HepG2 (cell line): Measurements from ENCODE around the gene SOX9. TPM values are rescaled to one million over a fixed set of nuclear protein-coding genes. Genes with fewer than 3 reads are reported as not detected.

ENCODE experiments used
- ATF7-NPFF ChIP-seq: sonication (generic); formaldehyde crosslinking; IDR thresholded peaks from 2 replicates; pipeline ENCODE4 v1.8.1; 2023; ENCODE audit warnings: mild to moderate bottlenecking, low read depth, missing genetic modification reagents, moderate library complexity
- CENPT ChIP-seq: sonication (generic); formaldehyde crosslinking; IDR thresholded peaks from 2 replicates; pipeline ENCODE4 v1.8.0; 2022; ENCODE audit warnings: low read depth, mild to moderate bottlenecking, moderate library complexity, missing genetic modification reagents
- DDIT3 ChIP-seq: sonication (generic); formaldehyde crosslinking; IDR thresholded peaks from 2 replicates; pipeline ENCODE4 v1.4.0; 2020; ENCODE audit warnings: mild to moderate bottlenecking, missing genetic modification reagents
- EEA1 ChIP-seq: sonication (generic); formaldehyde crosslinking; IDR thresholded peaks from 2 replicates; pipeline ENCODE4 v1.5.1; 2020; ENCODE audit warnings: mild to moderate bottlenecking, missing genetic modification reagents, borderline replicate concordance
- HOXD1 ChIP-seq: sonication (generic); formaldehyde crosslinking; IDR thresholded peaks from 2 replicates; pipeline ENCODE4 v1.5.0; 2020; ENCODE audit warnings: missing genetic modification reagents
- ISX ChIP-seq: sonication (generic); formaldehyde crosslinking; conservative IDR thresholded peaks from 2 replicates; pipeline ENCODE4 v1.5.0; 2020; ENCODE audit warnings: missing genetic modification reagents
- MIXL1 ChIP-seq: IDR thresholded peaks from 2 replicates; pipeline ENCODE4 v1.6.1; 2016
- MYNN ChIP-seq: sonication (generic); formaldehyde crosslinking; IDR thresholded peaks from 2 replicates; pipeline ENCODE4 v1.4.0; 2020; ENCODE audit warnings: mild to moderate bottlenecking, low read depth, missing genetic modification reagents
- NFATC3 ChIP-seq: sonication (generic); formaldehyde crosslinking; IDR thresholded peaks from 2 replicates; pipeline ENCODE4 v1.5.1; 2020; ENCODE audit warnings: mild to moderate bottlenecking, missing genetic modification reagents
- PHF8 ChIP-seq: sonication (generic); formaldehyde crosslinking; IDR thresholded peaks from 2 replicates; pipeline ENCODE4 v1.5.0; 2020; ENCODE audit warnings: missing genetic modification reagents
- SCMH1 ChIP-seq: sonication (generic); formaldehyde crosslinking; IDR thresholded peaks from 2 replicates; pipeline ENCODE4 v1.9.0; 2021; ENCODE audit warnings: missing genetic modification reagents, mild to moderate bottlenecking, borderline replicate concordance
- TIGD3 ChIP-seq: sonication (generic); formaldehyde crosslinking; IDR thresholded peaks from 2 replicates; pipeline ENCODE4 v1.5.1; 2020; ENCODE audit warnings: mild to moderate bottlenecking, missing genetic modification reagents, borderline replicate concordance
- ZFP62 ChIP-seq: sonication (generic); formaldehyde crosslinking; IDR thresholded peaks from 2 replicates; pipeline ENCODE4 v1.4.0; 2020; ENCODE audit warnings: missing genetic modification reagents
- ZNF333 ChIP-seq: sonication (generic); formaldehyde crosslinking; IDR thresholded peaks from 2 replicates; pipeline ENCODE4 v1.4.0; 2020; ENCODE audit warnings: mild to moderate bottlenecking, missing genetic modification reagents, borderline replicate concordance
- polyA plus RNA-seq, 8 experiments: library from polyadenylated mRNA; depleted of rRNA in 3 of 8; stranded (reverse) in 7 of 8; unstranded in 1 of 8; fragments of >200 nt; fragmentation: Illumina TruSeq in 4 of 8; extraction: Trizol in 4 of 8; gene quantifications; 2 replicates each; pipeline versions ENCODE4 v1.2.1 to v1.2.3, GENCODE V29; 2011 to 2016; ENCODE audit warnings: low read depth in 4 of 8, missing spikeins in 1 of 8, mixed read lengths in 1 of 8; ENCODE audit not compliant: insufficient read depth in 1 of 8
- total RNA-seq, 5 experiments: library from RNA; depleted of rRNA; stranded (reverse); fragments of >200 nt; fragmentation: Illumina TruSeq; extraction: Trizol; gene quantifications; 2 replicates each; pipeline ENCODE4 v1.2.3, GENCODE V29; 2016; ENCODE audit warnings: low read depth in 1 of 5
- TF ChIP-seq, protein P1 (sequence below): sonication (generic); formaldehyde crosslinking; IDR thresholded peaks from 2 replicates; pipeline ENCODE4 v1.9.0; 2021; ENCODE audit warnings: missing genetic modification reagents, borderline replicate concordance
- TF ChIP-seq, protein P2 (sequence below): sonication (generic); formaldehyde crosslinking; IDR thresholded peaks from 2 replicates; pipeline ENCODE4 v1.4.0; 2020; ENCODE audit warnings: mild to moderate bottlenecking, low read depth, missing genetic modification reagents

SOX9 gene
- total and polyA plus RNA-seq, 2 of the 13 experiments (the other 11 are each of a cell fraction or from before 2014, with no cell fraction given), result 16.1 to 27.6 TPM

DNA sequence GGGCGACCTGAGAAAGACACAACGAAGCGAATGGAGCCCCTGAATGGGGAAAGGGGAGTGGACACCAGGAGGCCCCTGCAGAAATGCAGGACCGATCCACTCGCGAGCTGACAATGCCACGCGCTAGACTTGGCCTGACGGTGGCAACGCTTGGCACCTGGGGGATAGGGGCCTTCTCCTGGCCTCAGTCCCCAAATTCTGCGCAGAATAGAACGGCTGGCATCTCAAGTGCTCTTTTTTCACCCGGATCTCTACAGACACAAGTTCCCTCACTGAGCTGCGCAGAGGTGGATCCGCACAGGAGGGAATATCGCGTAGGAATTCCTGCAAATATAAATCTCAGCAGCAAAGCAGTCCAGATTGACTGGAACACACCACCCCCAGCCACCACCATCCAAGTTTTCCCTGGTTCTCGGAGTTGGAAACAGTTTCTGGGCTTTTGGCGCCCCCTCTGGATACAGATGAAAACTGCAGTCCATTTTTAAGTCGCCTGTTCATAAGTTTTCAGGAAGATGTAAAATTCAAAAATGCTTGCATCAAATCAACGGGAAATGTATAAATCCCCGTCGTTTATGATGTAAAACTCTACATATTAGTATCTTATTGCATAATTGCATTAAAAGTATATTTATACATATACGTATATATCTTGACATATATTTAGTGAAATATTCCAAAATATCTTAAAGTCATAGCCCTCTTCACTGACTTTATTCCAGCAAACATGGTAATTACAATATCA lies 2.3 kb upstream of the SOX9 start (continued):
- TF ChIP-seq, protein P1, sequence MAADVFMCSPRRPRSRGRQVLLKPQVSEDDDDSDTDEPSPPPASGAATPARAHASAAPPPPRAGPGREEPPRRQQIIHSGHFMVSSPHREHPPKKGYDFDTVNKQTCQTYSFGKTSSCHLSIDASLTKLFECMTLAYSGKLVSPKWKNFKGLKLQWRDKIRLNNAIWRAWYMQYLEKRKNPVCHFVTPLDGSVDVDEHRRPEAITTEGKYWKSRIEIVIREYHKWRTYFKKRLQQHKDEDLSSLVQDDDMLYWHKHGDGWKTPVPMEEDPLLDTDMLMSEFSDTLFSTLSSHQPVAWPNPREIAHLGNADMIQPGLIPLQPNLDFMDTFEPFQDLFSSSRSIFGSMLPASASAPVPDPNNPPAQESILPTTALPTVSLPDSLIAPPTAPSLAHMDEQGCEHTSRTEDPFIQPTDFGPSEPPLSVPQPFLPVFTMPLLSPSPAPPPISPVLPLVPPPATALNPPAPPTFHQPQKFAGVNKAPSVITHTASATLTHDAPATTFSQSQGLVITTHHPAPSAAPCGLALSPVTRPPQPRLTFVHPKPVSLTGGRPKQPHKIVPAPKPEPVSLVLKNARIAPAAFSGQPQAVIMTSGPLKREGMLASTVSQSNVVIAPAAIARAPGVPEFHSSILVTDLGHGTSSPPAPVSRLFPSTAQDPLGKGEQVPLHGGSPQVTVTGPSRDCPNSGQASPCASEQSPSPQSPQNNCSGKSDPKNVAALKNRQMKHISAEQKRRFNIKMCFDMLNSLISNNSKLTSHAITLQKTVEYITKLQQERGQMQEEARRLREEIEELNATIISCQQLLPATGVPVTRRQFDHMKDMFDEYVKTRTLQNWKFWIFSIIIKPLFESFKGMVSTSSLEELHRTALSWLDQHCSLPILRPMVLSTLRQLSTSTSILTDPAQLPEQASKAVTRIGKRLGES (CRISPR knock-in tag), result no peak
- TF ChIP-seq DDIT3 (CRISPR knock-in tag) (no peak), NFATC3 (CRISPR knock-in tag) (no peak), HOXD1 (CRISPR knock-in tag) (no peak), TIGD3 (no peak), ATF7-NPFF (no peak), CENPT (CRISPR knock-in tag) (no peak), PHF8 (CRISPR knock-in tag) (no peak), SCMH1 (CRISPR knock-in tag) (no peak), MYNN (CRISPR knock-in tag) (no peak), ZNF333 (0 out of 2 replicates have a peak, but pooled peaks have one; percentile 23), MIXL1 (CRISPR knock-in tag) (0 out of 2 replicates have a peak, but pooled peaks have one; percentile 38), EEA1 (CRISPR knock-in tag) (no peak), ZFP62 (CRISPR knock-in tag) (no peak), ISX (CRISPR knock-in tag) (no peak)
- TF ChIP-seq, protein P2, sequence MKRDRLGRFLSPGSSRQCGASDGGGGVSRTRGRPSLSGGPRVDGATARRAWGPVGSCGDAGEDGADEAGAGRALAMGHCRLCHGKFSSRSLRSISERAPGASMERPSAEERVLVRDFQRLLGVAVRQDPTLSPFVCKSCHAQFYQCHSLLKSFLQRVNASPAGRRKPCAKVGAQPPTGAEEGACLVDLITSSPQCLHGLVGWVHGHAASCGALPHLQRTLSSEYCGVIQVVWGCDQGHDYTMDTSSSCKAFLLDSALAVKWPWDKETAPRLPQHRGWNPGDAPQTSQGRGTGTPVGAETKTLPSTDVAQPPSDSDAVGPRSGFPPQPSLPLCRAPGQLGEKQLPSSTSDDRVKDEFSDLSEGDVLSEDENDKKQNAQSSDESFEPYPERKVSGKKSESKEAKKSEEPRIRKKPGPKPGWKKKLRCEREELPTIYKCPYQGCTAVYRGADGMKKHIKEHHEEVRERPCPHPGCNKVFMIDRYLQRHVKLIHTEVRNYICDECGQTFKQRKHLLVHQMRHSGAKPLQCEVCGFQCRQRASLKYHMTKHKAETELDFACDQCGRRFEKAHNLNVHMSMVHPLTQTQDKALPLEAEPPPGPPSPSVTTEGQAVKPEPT (CRISPR knock-in tag), result no peak
